ENCODE data around the gene NAXE. TPM values are rescaled to one million over a fixed set of nuclear protein-coding genes. Genes with fewer than 3 reads are reported as not detected.
"Not testable (repeated sequence)": the region's sequence is repeated elsewhere in the genome, so short reads cannot be mapped to it uniquely, and the experiment has no call there.

The NAXE gene
- total and polyA plus RNA-seq, 5 donors from 2014 or later = 29.2 to 102 (median 88.8) TPM

GRCh38 chr1:156627313-156627880 lies 35.8 kb downstream of the NAXE start:
- H3K36me3 ChIP-seq (ENCODE audit: control insufficient read depth, insufficient read depth, low read length) = no peaks in the 10 kb centered on the region
- Mint-ChIP-seq H3K9me3 (peaks cover 0 to 2% (median 0%) of the 10 kb centered on the region in 7 donors), H3K27me3 (peaks cover 67% of the 10 kb centered on the region), H3K36me3 (no peaks in the 10 kb centered on the region), H3K27ac (no peak overlapping the region), H3K4me1 (peaks cover 3 to 17% (median 6%) of the 10 kb centered on the region in 4 donors), H3K4me3 (no peak overlapping the region)
- H3K27ac ChIP-seq (ENCODE audit: insufficient read depth, low read length, poor library complexity, severe bottlenecking) = no peak overlapping the region
- ATAC-seq (ENCODE audit: low read depth in 2 of 2) (no peak), DNase-seq (peak in 2 of 3 donors; percentile 30 to 44)
- no peaks in the 10 kb centered on the region for H3K9me3 ChIP-seq (ENCODE audit: control insufficient read depth in 2 of 2, low read length in 2 of 2)
- H3K4me3 ChIP-seq (ENCODE audit: low read depth, low read length) = no peak overlapping the region
- H3K27me3 ChIP-seq (ENCODE audit: control insufficient read depth, insufficient read depth, low read length) = peaks cover 25% of the 10 kb centered on the region
- H3K4me1 ChIP-seq (ENCODE audit: control insufficient read depth, insufficient read depth, low read length, poor library complexity, severe bottlenecking) = peaks cover 20% of the 10 kb centered on the region

GRCh38 chr1:156629823-156630449 lies 38.4 kb downstream of the NAXE start:
- Histone ChIP-seq H3K4me1 (ENCODE audit: control insufficient read depth, insufficient read depth, low read length, poor library complexity, severe bottlenecking) (peaks cover 9% of the 10 kb centered on the region), H3K27ac (ENCODE audit: insufficient read depth, low read length, poor library complexity, severe bottlenecking) (no peak overlapping the region), H3K9me3 (ENCODE audit: control insufficient read depth in 2 of 2, low read length in 2 of 2) (no peaks in the 10 kb centered on the region), H3K4me3 (ENCODE audit: low read depth, low read length) (no peak overlapping the region), H3K27me3 (ENCODE audit: control insufficient read depth, insufficient read depth, low read length) (peaks cover 21% of the 10 kb centered on the region), H3K36me3 (ENCODE audit: control insufficient read depth, insufficient read depth, low read length) (no peaks in the 10 kb centered on the region)
- Mint-ChIP-seq H3K27ac (no peak overlapping the region), H3K27me3 (peaks cover 79% of the 10 kb centered on the region), H3K36me3 (no peaks in the 10 kb centered on the region), H3K4me1 (peaks cover 3 to 9% (median 6%) of the 10 kb centered on the region in 4 donors), H3K4me3 (no peak overlapping the region), H3K9me3 (peaks cover 0 to 2% (median 0%) of the 10 kb centered on the region in 7 donors)
- no peak for ATAC-seq (ENCODE audit: low read depth in 2 of 2)
- DNase-seq = no peak

- not testable (repeated sequence) for ATAC-seq (ENCODE audit: low read depth in 2 of 2); H3K27ac Mint-ChIP-seq
- peaks cover 84% of the 10 kb centered on the region for H3K27me3 Mint-ChIP-seq
These were observed 39.6 kb downstream of the NAXE start for GRCh38 chr1:156631152-156631551.

GRCh38 chr1:156632355-156632754 lies 40.8 kb downstream of the NAXE start:
- H3K36me3 ChIP-seq (ENCODE audit: control insufficient read depth, insufficient read depth, low read length) = no peaks in the 10 kb centered on the region
- no peak overlapping the region for H3K4me3 ChIP-seq (ENCODE audit: low read depth, low read length)
- no peak for ATAC-seq (ENCODE audit: low read depth in 2 of 2)
- Mint-ChIP-seq H3K36me3 (no peaks in the 10 kb centered on the region), H3K4me3 (no peak overlapping the region), H3K9me3 (peaks cover 0 to 2% (median 0%) of the 10 kb centered on the region in 7 donors), H3K27ac (no peak overlapping the region), H3K4me1 (no peaks in the 10 kb centered on the region), H3K27me3 (peaks cover 84% of the 10 kb centered on the region)
- no peak overlapping the region for H3K27ac ChIP-seq (ENCODE audit: insufficient read depth, low read length, poor library complexity, severe bottlenecking)
- no peak for DNase-seq
- no peaks in the 10 kb centered on the region for H3K9me3 ChIP-seq (ENCODE audit: control insufficient read depth in 2 of 2, low read length in 2 of 2)
- no peaks in the 10 kb centered on the region for H3K4me1 ChIP-seq (ENCODE audit: control insufficient read depth, insufficient read depth, low read length, poor library complexity, severe bottlenecking)
- peaks cover 15% of the 10 kb centered on the region for H3K27me3 ChIP-seq (ENCODE audit: control insufficient read depth, insufficient read depth, low read length)

More at GRCh38 chr1:156631152-156631551, 39.6 kb downstream of the NAXE start:
- not testable (repeated sequence) for H3K36me3 ChIP-seq (ENCODE audit: control insufficient read depth, insufficient read depth, low read length); H3K9me3 ChIP-seq (ENCODE audit: control insufficient read depth in 2 of 2, low read length in 2 of 2); H3K4me1 Mint-ChIP-seq; H3K27ac ChIP-seq (ENCODE audit: insufficient read depth, low read length, poor library complexity, severe bottlenecking); DNase-seq; H3K4me3 Mint-ChIP-seq; H3K4me1 ChIP-seq (ENCODE audit: control insufficient read depth, insufficient read depth, low read length, poor library complexity, severe bottlenecking); H3K4me3 ChIP-seq (ENCODE audit: low read depth, low read length); H3K36me3 Mint-ChIP-seq; H3K9me3 Mint-ChIP-seq
- peaks cover 20% of the 10 kb centered on the region for H3K27me3 ChIP-seq (ENCODE audit: control insufficient read depth, insufficient read depth, low read length)

DNA sequence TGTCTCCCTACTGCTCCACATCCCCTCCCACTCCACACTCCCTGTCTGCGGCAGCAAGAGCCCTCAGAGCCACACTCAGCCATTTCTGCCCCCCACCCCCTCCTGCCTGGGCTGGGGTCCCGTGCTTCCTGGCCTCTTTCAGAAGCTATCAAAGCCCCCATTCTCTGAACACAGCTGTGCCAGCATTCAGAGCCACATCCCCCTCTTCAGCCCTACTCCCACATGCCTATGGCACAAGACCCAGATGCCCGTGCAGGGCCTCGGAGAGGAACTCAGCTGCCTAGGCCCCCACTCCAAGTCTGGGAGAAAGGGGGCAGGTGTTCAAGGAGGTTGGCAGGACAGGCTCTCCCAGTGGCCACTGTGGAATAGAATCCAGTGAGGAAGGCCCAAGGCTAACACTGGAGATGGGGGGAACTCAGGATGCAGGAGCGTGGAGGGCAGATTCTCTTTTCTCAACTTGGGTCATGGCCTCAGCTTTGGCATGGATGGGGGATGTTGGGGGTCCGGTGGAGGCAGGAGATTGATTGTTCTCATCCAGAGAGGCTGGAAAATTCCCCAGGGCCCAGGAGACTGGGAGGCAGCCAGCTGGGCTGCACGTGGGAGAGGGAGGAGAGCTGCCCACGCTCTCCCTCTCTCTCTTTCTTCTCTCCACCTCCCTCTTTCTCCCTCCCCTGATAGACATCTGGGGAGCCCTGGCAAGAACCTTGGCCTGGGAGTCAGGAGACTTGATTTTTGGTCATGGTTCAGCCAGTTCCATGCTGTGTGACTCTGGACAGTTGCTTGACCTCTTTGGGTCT lies 46.8 kb downstream of the NAXE start:
- H3K4me3 Mint-ChIP-seq = no peak overlapping the region
- peaks cover 0 to 1% (median 0%) of the 10 kb centered on the region in 7 donors for H3K9me3 Mint-ChIP-seq
- H3K27ac Mint-ChIP-seq = no peak overlapping the region
- Histone ChIP-seq H3K27ac (ENCODE audit: insufficient read depth, low read length, poor library complexity, severe bottlenecking) (no peak overlapping the region), H3K9me3 (ENCODE audit: control insufficient read depth in 2 of 2, low read length in 2 of 2) (no peaks in the 10 kb centered on the region), H3K4me3 (ENCODE audit: low read depth, low read length) (no peak overlapping the region), H3K4me1 (ENCODE audit: control insufficient read depth, insufficient read depth, low read length, poor library complexity, severe bottlenecking) (peaks cover 15% of the 10 kb centered on the region), H3K27me3 (ENCODE audit: control insufficient read depth, insufficient read depth, low read length) (peaks cover 35% of the 10 kb centered on the region), H3K36me3 (ENCODE audit: control insufficient read depth, insufficient read depth, low read length) (no peaks in the 10 kb centered on the region)
- peaks cover 4% of the 10 kb centered on the region for H3K36me3 Mint-ChIP-seq
- H3K4me1 Mint-ChIP-seq = peaks cover 0 to 17% (median 11%) of the 10 kb centered on the region in 4 donors
- peaks cover 75% of the 10 kb centered on the region for H3K27me3 Mint-ChIP-seq
- ATAC-seq (ENCODE audit: low read depth in 2 of 2) (no peak), DNase-seq (no peak)

GRCh38 chr1:156639601-156640101 lies 48.1 kb downstream of the NAXE start:
- DNase-seq (no peak), ATAC-seq (ENCODE audit: low read depth in 2 of 2) (no peak)
- H3K9me3 Mint-ChIP-seq = peaks cover 0 to 1% (median 0%) of the 10 kb centered on the region in 7 donors
- Histone ChIP-seq H3K27ac (ENCODE audit: insufficient read depth, low read length, poor library complexity, severe bottlenecking) (no peak overlapping the region), H3K4me1 (ENCODE audit: control insufficient read depth, insufficient read depth, low read length, poor library complexity, severe bottlenecking) (peaks cover 21% of the 10 kb centered on the region), H3K4me3 (ENCODE audit: low read depth, low read length) (no peak overlapping the region), H3K27me3 (ENCODE audit: control insufficient read depth, insufficient read depth, low read length) (peaks cover 37% of the 10 kb centered on the region), H3K9me3 (ENCODE audit: control insufficient read depth in 2 of 2, low read length in 2 of 2) (no peaks in the 10 kb centered on the region), H3K36me3 (ENCODE audit: control insufficient read depth, insufficient read depth, low read length) (no peaks in the 10 kb centered on the region)
- peaks cover 0 to 24% (median 16%) of the 10 kb centered on the region in 4 donors for H3K4me1 Mint-ChIP-seq
- peaks cover 81% of the 10 kb centered on the region for H3K27me3 Mint-ChIP-seq
- H3K4me3 Mint-ChIP-seq = peak overlapping the region in 1 of 4 donors; percentile 90
- H3K36me3 Mint-ChIP-seq = peaks cover 4% of the 10 kb centered on the region
- H3K27ac Mint-ChIP-seq = no peak overlapping the region

DNA sequence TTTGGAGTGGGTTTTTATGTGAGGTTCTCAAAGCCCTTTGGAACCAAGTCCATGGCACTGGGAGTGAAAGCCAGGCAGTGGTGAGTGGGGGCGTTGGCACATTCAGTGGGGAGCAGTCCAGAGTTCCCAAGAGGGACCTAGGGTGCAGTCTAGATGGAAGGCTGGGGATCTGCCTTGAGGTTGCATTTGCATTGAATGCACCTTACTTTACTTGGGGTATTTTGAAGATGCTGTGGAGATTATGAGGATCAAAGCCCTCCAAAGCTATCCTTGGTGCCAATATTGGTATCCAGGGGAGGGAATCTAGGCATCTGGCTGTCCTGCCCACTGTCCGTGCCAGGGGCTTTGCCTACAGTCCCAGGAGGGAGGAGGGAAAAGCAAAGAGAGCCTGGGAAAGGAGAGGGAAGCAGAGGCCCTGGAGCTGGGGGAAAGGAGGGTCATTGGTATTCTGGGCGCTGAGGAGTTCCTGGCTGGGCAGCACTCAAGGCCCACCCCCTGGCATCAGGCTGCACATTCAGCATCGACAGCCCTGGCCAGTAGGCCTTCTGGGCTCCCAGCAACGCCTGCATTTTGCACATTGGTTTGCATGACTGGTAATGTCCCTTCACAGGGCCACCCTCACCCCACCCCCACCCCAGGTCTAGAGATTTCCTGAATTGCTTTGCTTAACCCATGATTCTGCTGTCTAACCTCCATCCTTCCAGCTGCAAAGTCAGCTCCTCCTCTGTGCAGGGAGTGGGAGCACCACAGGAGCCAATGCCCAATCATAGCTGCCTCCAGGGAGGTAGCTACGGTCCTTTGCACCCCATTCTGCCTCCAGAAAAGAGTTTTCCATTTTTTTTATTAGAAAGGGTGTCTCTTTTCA lies 49.5 kb downstream of the NAXE start:
- ATAC-seq (ENCODE audit: low read depth in 2 of 2) = no peak
- Histone ChIP-seq H3K4me1 (ENCODE audit: control insufficient read depth, insufficient read depth, low read length, poor library complexity, severe bottlenecking) (peaks cover 21% of the 10 kb centered on the region), H3K4me3 (ENCODE audit: low read depth, low read length) (peak overlapping the region; percentile 26), H3K36me3 (ENCODE audit: control insufficient read depth, insufficient read depth, low read length) (no peaks in the 10 kb centered on the region), H3K27ac (ENCODE audit: insufficient read depth, low read length, poor library complexity, severe bottlenecking) (no peak overlapping the region), H3K9me3 (ENCODE audit: control insufficient read depth in 2 of 2, low read length in 2 of 2) (no peaks in the 10 kb centered on the region), H3K27me3 (ENCODE audit: control insufficient read depth, insufficient read depth, low read length) (peaks cover 44% of the 10 kb centered on the region)
- Mint-ChIP-seq H3K4me1 (peaks cover 0 to 28% (median 16%) of the 10 kb centered on the region in 4 donors), H3K27me3 (peaks cover 81% of the 10 kb centered on the region), H3K9me3 (peaks cover 0 to 1% (median 0%) of the 10 kb centered on the region in 7 donors), H3K4me3 (peak overlapping the region in 2 of 4 donors; percentile 26 to 77), H3K27ac (no peak overlapping the region), H3K36me3 (peaks cover 4% of the 10 kb centered on the region)
- no peak for DNase-seq
